ENCODE data around the gene CPLX3.

DNA sequence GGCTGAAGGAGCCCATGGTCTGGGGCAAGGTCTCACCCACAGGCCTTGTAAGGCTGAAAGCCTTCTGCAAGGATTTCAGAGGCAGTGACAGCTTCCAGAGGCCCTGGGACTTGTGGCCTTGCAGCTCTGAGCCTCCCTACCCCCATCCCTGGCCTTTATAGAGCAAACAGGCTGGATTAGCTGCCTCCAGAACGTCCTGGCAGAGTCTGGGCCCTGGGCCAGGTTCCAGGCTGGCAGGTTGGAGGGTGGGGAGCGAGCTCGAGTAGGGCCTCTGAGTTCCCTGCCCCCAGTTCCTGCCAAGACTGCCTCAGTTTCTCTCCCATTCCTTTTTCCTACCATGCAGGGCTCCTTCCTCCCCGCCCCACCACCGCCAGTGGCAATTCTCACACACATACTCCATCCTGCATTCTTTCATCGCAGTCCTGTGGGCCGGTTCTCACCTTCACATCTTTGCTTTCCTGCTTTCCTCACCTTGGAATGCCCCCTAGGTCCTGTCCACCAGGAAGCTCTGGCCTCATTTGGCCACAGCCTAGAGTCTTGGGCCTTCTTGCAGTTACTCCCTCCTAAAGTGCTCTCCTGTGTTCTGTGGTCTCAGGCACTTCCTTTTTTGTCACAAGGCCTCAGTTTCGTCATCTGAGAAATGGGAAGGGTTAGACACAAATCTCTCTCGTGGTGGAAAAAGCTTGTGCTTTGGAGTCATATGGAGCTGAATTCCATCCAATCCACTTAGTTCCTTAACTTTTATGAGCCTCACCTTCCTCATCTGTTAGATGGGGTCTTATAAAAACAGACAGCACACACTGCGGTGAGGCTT, 11.1 kb upstream of the CPLX3 start:
- TF ChIP-seq POLR2AphosphoS5 (IDR thresholded peaks at IDR 0.05): no peak
- no peak for TF ChIP-seq POLR2A (IDR thresholded peaks at IDR 0.05)
- no peak for TF ChIP-seq CTCF (IDR thresholded peaks at IDR 0.05)

Data from breast epithelium (tissue), 3 donors.